ENCODE measurements around the gene SRRM1.

The SRRM1 gene

DNA sequence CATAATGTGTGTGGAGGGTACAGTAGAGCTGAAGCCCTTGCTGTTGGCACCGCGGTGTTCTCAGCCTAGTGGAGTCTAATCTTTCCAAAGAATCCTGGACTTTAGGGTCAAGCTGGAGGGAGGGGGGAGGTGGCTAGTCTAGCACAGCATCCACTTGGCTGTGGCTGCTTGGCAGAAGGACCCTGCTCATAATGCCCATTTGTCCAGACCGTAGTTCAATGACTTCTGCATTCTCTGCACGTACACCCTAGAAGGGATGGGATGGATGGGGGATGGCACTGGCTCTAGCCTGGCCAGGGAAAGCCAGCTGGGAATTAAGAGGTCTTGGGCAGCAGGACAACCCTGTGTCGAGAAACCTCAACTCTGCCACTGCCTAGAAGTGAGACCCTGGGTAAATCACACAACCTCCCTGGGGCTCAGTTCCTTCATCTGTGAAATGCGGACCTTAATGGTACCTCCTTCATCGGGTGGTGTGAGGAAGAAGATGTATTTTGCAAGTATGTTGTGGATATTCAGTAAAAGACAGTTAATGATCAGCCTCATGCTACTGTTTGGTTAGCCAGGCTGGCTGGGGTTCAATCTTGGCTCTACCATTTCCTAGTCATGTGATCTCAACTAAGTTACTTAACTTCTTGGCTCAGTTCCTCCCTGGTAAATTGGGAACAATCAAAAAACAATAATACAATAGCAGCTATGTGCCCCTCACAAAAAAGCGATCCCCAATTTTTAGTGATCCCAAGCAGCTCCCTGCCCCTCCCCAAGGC is 75.0 kb downstream of the SRRM1 start:
- no peak for DNase-seq (ENCODE audit: low read depth)

DNA sequence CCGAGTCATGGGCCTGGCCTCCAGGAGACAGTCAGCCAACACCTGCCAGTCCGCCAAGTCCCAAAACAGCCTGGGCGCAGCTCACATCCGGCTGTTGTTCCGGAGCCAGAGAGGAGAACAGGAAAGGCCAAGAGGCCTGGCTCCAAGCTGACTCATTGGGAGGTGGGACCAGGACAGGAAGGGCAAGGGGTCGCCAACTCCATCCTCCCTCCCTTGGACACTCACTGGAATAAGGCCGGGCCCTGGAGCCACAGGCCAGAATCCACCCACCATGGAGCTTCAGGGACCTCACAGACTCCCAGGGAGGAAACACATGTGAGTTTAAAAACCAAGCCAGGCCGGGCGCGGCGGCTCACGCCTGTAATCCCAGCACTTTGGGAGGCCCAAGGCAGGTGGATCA is 77.0 kb downstream of the SRRM1 start:
- peak; percentile 59 for DNase-seq (ENCODE audit: low read depth)

DNA sequence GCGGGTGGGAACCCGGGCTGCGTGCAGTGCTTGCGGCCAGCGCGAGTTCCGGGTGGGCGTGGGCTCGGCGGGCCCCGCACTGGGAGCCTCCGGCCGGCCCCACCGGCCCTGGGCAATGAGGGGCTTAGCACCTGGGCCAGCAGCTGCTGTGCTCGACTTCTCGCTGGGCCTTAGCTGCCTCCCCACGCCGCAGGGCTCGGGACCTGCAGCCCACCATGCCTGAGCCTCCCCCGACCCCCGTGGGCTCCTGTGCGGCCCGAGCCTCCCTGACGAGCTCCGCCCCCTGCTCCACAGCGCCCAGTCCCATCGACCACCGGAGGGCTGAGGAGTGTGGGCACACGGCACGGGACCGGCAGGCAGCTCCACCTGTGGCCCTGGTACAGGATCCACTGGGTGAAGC is 78.4 kb downstream of the SRRM1 start:
- DNase-seq (ENCODE audit: low read depth): no peak

DNA sequence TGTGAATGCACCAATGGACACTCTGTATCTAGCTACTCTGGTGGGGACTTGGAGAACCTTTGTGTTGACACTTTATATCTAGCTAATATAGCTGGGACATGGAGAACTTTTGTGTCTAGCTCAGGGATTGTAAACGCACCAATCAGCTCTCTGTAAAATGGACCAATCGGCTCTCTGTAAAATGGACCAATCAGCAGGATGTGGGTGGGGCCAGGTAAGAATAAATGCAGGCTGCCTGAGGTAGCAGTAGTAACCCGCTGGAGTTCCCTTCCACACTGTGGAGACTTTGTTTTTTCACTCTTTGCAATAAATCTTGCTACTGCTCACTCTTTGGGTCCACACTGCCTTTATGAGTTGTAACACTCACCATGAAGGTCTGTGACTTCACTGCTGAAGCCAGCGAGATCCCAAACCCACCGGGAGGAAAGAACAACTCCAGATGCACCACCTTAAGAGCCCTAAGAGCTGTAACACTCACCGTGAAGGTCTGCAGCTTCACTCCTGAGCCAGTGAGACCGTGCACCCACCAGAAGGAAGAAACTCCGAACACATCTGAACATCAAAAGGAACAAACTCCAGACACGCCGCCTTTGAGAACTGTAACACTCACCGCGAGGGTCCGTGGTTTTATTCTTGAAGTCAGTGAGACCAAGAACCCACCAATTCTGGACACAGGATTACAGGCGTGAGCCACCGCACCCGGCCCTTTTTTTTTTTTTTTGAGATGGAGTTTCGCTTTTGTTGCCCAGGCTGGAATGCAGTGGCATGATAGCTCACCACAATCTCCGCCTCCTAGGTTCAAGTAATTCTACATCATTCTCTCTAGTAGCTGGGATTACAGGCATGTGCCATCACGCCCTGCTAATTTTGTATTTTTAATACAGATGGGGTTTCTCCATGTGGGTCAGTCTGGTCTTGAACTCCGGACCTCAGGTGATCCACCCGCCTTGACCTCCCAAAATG is 79.3 kb downstream of the SRRM1 start:
- DNase-seq (ENCODE audit: low read depth): peak; percentile 67

Measured in amniotic epithelial cell (primary cell).